Stimulated activated CD4-positive, alpha-beta T cell treated with anti-CD3 and anti-CD28 coated beads, Interleukin-12 subunit alpha, Interleukin-12 subunit beta, amount 100 ng/mL, for 48 hours (primary cell): ENCODE measurements around the gene ZNF527.
A peak's percentile ranks its signal among the peaks of the same experiment; 100 is the strongest.
"Not testable (repeated sequence)": the region's sequence is repeated elsewhere in the genome, so short reads cannot be mapped to it uniquely, and the experiment has no call there.

Source experiments
- DNase-seq, 3 donors: peaks; one replicate each; pipeline ENCODE4 v3.0.0-alpha.2; 2020; ENCODE audit warnings: low read depth in 2 of 3, low spot score in 1 of 3

The ZNF527 gene

GRCh38 chr19:37370880-37371661 is at the start of gene ZNF527:
Gene ZNF527 (plus strand): TSS chr19:37371099. CDS start chr19:37374199, 3,100 bp downstream.
- DNase-seq = peak; percentile 91 to 96 (median 94)

GRCh38 chr19:37329686-37330085 is 41.2 kb upstream of the ZNF527 start:
- DNase-seq = no peak

- DNase-seq = no peak
Observed at GRCh38 chr19:37332839-37333238, 38.1 kb upstream of the ZNF527 start.

- DNase-seq = no peak
Observed at GRCh38 chr19:37333457-37333856, 37.4 kb upstream of the ZNF527 start.

GRCh38 chr19:37334179-37335071 is 36.5 kb upstream of the ZNF527 start:
- DNase-seq = peak; percentile 70 to 78 (median 78)

- DNase-seq = no peak
Observed at GRCh38 chr19:37342753-37343152, 28.1 kb upstream of the ZNF527 start.

- no peak for DNase-seq
Observed at GRCh38 chr19:37346091-37346490, 24.8 kb upstream of the ZNF527 start.

GRCh38 chr19:37348060-37348459 is 22.8 kb upstream of the ZNF527 start:
- DNase-seq = no peak

GRCh38 chr19:37353968-37354367 is 16.9 kb upstream of the ZNF527 start:
- no peak for DNase-seq

- DNase-seq = no peak
Observed at GRCh38 chr19:37355901-37356300, 15.0 kb upstream of the ZNF527 start.

GRCh38 chr19:37361994-37362393 is 8.9 kb upstream of the ZNF527 start:
- DNase-seq = no peak

GRCh38 chr19:37362733-37363132 is 8.2 kb upstream of the ZNF527 start:
- DNase-seq = no peak

GRCh38 chr19:37370386-37370879 is 466 bp upstream of the ZNF527 start:
- peak in 1 of 3 donors; percentile 5 for DNase-seq

- DNase-seq = no peak
Observed at GRCh38 chr19:37389234-37389633, 18.3 kb downstream of the ZNF527 start.

- DNase-seq = not testable (repeated sequence)
Observed at GRCh38 chr19:37391399-37391798, 20.5 kb downstream of the ZNF527 start.

GRCh38 chr19:37401078-37401477 is 30.2 kb downstream of the ZNF527 start:
- DNase-seq = no peak

- DNase-seq = no peak
Observed at GRCh38 chr19:37403403-37403802, 32.5 kb downstream of the ZNF527 start.

GRCh38 chr19:37406140-37406846 is 35.4 kb downstream of the ZNF527 start:
- not testable (repeated sequence) for DNase-seq

GRCh38 chr19:37412700-37413099 is 41.8 kb downstream of the ZNF527 start:
- no peak for DNase-seq

GRCh38 chr19:37413313-37414084 is 42.6 kb downstream of the ZNF527 start:
- DNase-seq = no peak
